ENCODE measurements around the gene DLGAP1. TPM values are rescaled to one million over a fixed set of nuclear protein-coding genes. Genes with fewer than 3 reads are reported as not detected.

Gene DLGAP1
- total and polyA plus RNA-seq, 3 donors from 2014 or later, result 18.6 to 93.8 (median 69.1) TPM

- Histone ChIP-seq H3K27me3 (no peaks in the 10 kb centered on the region), H3K36me3 (ENCODE audit: low read depth, missing control alignments) (no peaks in the 10 kb centered on the region), H3K27ac (no peak overlapping the region), H3K4me3 (no peak overlapping the region), H3K9me3 (no peaks in the 10 kb centered on the region), H3K4me1 (no peaks in the 10 kb centered on the region)
- 87 to 100% methylated on average over 1 of the region's 1 CpG for WGBS, 2 donors
- no peak for DNase-seq
- no peak for TF ChIP-seq POLR2A (IDR thresholded peaks at IDR 0.05)
- no peak for TF ChIP-seq CTCF (IDR thresholded peaks at IDR 0.05)
- intact Hi-C loops (cut with DNase I; ENCODE audit: low total_unique reads), result no loop called here
Observed at GRCh38 chr18:3741333-3741732, 713.8 kb downstream of the DLGAP1 start.

GRCh38 chr18:3728704-3729437, 726.2 kb downstream of the DLGAP1 start:
- H3K27me3 ChIP-seq, result no peaks in the 10 kb centered on the region
- DNase-seq, result no peak
- no peak for TF ChIP-seq CTCF (IDR thresholded peaks at IDR 0.05)
- no peak for TF ChIP-seq POLR2A (IDR thresholded peaks at IDR 0.05)
- H3K36me3 ChIP-seq (ENCODE audit: low read depth, missing control alignments), result no peaks in the 10 kb centered on the region
- intact Hi-C loops (cut with DNase I; ENCODE audit: low total_unique reads), result no loop called here
- WGBS, 2 donors, result 76 to 83% methylated on average over 21 to 35 of the region's 35 CpGs
- no peak overlapping the region for H3K4me3 ChIP-seq
- no peak overlapping the region for H3K27ac ChIP-seq
- no peaks in the 10 kb centered on the region for H3K9me3 ChIP-seq
- H3K4me1 ChIP-seq, result peaks cover 6% of the 10 kb centered on the region

- no peaks in the 10 kb centered on the region for H3K27me3 ChIP-seq
- TF ChIP-seq POLR2A (IDR thresholded peaks at IDR 0.05) (no peak), CTCF (IDR thresholded peaks at IDR 0.05) (no peak)
- peaks cover 16% of the 10 kb centered on the region for H3K4me1 ChIP-seq
- 82 to 83% methylated on average over 7 of the region's 7 CpGs for WGBS, 2 donors
- intact Hi-C loops (cut with DNase I; ENCODE audit: low total_unique reads), result no loop called here
- DNase-seq, result no peak
- no peak overlapping the region for H3K4me3 ChIP-seq
- no peaks in the 10 kb centered on the region for H3K9me3 ChIP-seq
- H3K27ac ChIP-seq, result no peak overlapping the region
- no peaks in the 10 kb centered on the region for H3K36me3 ChIP-seq (ENCODE audit: low read depth, missing control alignments)
Observed at GRCh38 chr18:3727274-3727673, 727.8 kb downstream of the DLGAP1 start.

- Histone ChIP-seq H3K27me3 (no peaks in the 10 kb centered on the region), H3K9me3 (no peaks in the 10 kb centered on the region), H3K4me3 (no peak overlapping the region), H3K4me1 (peaks cover 16% of the 10 kb centered on the region), H3K36me3 (ENCODE audit: low read depth, missing control alignments) (no peaks in the 10 kb centered on the region), H3K27ac (no peak overlapping the region)
- 80 to 82% methylated on average over 4 of the region's 4 CpGs for WGBS, 2 donors
- TF ChIP-seq POLR2A (IDR thresholded peaks at IDR 0.05), result no peak
- TF ChIP-seq CTCF (IDR thresholded peaks at IDR 0.05), result no peak
- no peak for DNase-seq
- intact Hi-C loops (cut with DNase I; ENCODE audit: low total_unique reads), result no loop called here
Observed at GRCh38 chr18:3726238-3726951, 728.7 kb downstream of the DLGAP1 start.

Measured in testis (tissue), 3 donors.